CD4-positive, alpha-beta T cell treated with Interleukin-15 for 4 hours (primary cell): ENCODE measurements around the gene MAML1.
"Not testable (repeated sequence)": the region's sequence is repeated elsewhere in the genome, so short reads cannot be mapped to it uniquely, and the experiment has no call there.

Experiments used
- DNase-seq: peaks from one replicate; pipeline ENCODE4 v3.0.0-alpha.2; 2020; ENCODE audit warnings: low spot score

MAML1 gene, protein sequence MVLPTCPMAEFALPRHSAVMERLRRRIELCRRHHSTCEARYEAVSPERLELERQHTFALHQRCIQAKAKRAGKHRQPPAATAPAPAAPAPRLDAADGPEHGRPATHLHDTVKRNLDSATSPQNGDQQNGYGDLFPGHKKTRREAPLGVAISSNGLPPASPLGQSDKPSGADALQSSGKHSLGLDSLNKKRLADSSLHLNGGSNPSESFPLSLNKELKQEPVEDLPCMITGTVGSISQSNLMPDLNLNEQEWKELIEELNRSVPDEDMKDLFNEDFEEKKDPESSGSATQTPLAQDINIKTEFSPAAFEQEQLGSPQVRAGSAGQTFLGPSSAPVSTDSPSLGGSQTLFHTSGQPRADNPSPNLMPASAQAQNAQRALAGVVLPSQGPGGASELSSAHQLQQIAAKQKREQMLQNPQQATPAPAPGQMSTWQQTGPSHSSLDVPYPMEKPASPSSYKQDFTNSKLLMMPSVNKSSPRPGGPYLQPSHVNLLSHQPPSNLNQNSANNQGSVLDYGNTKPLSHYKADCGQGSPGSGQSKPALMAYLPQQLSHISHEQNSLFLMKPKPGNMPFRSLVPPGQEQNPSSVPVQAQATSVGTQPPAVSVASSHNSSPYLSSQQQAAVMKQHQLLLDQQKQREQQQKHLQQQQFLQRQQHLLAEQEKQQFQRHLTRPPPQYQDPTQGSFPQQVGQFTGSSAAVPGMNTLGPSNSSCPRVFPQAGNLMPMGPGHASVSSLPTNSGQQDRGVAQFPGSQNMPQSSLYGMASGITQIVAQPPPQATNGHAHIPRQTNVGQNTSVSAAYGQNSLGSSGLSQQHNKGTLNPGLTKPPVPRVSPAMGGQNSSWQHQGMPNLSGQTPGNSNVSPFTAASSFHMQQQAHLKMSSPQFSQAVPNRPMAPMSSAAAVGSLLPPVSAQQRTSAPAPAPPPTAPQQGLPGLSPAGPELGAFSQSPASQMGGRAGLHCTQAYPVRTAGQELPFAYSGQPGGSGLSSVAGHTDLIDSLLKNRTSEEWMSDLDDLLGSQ

DNA sequence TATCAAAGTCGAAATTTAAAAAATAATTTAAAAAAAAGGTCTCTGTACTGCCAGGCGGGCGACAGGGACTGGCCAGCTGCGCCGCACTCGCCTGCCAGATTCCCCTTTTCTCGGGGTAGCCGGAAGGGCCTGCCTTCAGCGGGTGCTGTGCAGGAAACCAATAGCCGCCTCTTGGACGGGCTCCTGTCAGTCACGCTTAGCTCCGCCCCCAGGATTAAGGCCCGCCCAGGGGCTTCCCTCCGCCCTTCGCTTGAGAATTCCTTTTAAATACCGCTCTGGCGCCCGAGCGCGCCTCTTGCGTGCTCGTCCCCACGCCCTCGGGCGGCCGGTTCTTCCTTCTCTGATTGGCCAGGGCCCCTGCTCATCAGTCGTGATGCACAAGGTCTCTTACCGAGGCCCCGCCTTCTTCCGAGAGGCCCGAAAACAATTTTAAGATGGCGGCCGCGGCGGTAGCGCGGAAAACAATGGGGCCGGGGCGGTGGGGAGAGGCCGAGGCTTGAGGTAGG is at the start of gene MAML1:
TSS of gene MAML1 (plus strand) at position 411 of the 506 bp plus-strand sequence. CDS start 291 bp downstream, outside the sequence.
- DNase-seq = peak; percentile 100

DNA sequence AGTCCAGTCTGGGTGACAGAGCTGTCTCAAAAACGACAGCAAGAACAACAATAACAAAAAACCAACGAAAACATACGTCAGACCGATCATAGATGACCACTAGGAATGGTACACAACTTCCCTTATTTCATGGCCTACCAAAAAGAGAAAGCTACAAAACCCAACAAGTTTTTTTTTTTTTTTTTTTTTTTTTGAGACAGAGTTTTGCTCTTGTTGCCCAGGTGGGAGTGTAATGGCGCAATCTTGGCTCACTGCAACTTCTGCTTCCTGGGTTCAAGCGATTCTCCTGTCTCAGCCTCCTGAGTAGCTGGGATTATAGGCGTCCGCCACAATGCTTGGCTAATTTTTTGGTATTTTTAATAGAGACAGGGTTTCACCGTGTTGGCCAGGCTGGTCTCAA is 43.4 kb upstream of the MAML1 start:
- not testable (repeated sequence) for DNase-seq

DNA sequence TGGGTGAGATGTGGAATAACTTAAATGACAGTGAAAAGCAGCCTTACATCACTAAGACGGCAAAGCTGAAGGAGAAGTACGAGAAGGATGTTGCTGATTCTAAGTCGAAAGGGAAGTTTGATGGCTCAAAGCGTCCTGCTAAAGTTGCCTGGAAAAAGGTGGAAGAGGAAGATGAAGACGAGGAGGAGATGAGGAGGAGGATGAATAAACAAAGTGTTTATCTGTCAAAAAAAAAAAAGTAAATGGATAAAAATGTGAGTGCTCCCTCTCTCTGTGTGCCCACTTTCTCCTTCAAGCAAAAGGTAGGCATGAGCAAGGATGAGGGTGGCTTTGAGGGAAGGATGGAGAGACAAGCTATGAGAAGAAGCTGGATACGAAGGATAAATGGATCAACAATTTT is 38.1 kb upstream of the MAML1 start:
- no peak for DNase-seq

DNA sequence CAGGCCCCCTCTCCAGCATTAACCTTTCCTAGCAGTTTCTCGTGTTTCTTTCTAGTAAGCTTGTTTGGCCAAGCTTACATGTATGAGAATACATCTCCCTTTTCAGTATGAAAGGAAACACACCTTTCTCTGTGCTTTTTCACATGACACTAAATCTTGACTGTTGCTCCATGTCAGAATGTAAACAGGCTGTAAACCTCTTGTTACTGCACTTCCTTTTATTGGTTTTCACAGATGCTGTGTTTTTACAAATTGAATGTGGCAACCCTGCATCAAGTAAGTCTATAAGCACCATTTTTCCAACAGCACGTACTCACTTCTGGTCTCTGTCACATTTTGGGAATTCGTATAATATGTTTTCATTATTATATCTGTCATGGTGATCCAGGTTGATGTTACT is 36.0 kb upstream of the MAML1 start:
- DNase-seq = no peak

DNA sequence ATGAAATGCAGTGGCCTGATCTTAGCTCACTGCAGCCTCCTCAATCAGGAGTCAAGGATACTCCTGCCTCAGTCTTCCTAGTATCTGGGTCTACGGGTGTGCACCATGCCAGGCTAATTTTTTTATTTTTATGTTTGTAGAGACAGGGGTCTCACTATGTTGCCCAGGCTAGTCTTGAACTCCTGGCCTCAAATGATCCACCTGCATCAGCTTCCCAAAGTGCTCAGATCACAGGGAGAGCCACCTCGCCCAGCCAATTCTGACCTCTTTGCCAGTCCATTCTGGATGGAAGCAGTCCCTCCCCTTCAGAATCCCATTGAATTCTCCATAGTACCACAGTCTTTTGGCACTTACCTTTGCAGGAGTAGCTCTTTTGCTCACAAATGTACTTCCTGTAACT is 35.5 kb upstream of the MAML1 start:
- DNase-seq = no peak

DNA sequence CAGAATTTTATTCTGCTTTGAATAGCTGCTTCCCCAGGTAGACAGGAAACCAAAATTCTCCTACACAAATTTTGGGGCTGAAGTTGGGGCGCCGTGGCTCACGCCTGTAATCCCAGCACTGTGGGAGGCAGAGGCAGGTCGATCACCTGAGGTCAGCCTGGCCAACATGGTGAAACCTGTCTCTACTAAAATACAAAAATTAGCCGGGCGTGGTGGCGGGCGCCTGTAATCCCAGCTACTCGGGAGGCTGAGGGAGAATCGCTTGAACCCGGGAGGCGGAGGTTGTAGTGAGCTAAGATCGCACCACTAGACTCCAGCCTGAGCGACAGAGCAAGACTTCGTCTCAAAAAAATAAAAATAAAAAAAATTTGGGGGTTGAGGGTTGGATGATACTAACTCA is 35.1 kb upstream of the MAML1 start:
- not testable (repeated sequence) for DNase-seq

DNA sequence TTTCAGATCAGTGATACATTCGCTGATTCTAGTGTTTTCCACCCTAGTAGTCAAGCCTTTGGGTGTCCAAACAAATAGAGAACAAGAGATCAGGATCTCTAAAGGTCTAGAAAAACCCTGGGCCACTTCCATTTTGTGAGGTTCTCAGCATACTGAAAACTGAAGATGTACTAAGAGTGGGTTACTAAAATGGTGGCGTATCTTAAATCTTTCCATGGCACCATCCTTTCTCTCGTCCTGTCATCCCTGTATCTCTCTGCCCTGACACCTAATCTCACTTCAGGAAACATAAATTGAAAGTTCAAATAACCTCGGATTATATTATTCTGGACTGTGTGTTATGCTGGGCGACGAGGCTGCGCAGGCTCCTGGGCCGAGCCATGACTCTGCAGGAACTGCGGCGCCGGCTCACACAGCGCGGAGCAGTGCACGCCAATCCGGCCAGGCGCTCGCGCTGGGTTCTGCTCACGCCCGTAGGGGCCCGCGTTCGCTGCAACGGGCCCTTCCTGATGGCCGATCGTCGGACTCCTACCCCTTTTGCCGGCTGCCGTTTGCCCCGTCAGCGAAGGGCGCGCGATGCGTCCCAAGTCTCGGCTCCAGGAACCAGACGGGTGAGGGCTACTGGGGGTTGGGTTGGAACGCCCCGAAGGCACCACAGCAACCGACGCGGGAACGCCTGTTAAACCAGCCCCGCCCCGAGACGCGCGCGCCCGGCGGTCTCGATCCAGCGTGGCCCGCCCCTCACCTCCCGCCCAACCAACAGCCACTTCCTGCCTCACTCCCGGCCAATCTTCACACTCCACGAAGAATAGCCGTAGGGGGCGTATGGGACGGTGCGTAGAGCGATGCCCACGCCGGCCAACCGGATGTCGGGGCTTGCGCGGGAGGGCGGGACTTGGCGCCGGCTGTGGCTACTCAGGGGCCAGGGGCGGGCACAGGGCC is 34.4 kb upstream of the MAML1 start:
- peak; percentile 99 for DNase-seq

DNA sequence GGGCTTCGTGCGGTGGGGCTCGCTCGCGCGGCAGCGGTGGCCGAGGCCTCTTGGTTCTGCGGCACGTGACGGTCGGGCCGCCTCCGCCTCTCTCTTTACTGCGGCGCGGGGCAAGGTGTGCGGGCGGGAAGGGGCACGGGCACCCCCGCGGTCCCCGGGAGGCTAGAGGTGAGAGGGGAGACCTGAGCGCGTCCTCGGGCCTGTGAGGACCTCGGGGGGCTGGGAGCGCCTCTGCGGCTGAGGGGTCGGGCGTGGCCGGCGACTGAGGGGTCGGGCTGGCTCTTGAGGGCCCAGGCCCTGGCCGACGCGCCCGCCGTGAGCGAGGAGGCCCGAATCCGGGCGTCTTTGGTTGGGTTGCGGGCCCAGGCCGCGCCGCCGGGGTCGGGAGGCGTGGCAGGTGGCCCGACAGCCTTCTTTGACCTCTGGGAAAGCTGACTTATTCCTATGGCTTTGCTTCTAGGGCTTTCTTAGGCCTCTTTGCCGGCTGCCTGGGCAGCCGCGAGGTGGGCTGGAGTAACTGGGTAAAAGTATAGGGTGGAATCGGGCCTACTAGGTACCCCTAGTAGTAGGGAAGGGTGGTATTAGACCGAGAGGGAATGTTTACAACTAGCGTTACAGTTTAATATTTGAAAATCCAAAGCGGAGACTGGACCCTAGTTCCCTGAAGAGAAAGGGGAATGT is 33.5 kb upstream of the MAML1 start, which contains the start of gene CANX:
TSS of gene CANX (plus strand) at position 33 of the 681 bp plus-strand sequence. CDS start 6,715 bp downstream, outside the sequence.
- peak; percentile 14 for DNase-seq

DNA sequence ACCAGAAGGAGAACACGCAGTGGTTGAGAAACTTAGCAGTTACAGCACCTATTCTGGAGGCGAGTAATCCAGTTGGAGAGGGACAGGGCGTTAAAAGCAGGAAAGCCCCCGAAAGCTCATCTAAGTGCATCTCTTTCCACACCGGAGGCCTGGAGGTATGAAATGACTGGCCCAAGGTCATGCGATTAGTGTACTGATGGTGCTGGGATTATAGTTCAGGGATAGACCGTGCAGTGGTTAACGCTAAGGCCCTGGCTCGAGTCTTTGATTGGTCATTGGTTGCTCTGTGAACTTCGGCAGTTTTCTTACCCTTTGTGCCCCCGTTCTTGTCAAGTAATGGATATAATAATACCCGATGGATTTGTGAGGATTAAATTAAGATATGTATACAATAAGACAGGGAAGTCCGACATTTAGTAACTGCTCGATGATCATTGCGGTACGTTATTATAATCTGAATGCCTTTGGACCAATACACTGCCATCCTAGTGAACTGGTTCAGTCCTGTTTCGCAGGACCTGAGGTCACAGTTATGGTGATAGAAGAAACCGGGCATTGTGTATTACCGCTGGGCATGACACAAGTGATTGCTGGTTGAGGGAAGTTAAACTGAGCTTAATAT is 32.9 kb upstream of the MAML1 start:
- DNase-seq = peak; percentile 19

DNA sequence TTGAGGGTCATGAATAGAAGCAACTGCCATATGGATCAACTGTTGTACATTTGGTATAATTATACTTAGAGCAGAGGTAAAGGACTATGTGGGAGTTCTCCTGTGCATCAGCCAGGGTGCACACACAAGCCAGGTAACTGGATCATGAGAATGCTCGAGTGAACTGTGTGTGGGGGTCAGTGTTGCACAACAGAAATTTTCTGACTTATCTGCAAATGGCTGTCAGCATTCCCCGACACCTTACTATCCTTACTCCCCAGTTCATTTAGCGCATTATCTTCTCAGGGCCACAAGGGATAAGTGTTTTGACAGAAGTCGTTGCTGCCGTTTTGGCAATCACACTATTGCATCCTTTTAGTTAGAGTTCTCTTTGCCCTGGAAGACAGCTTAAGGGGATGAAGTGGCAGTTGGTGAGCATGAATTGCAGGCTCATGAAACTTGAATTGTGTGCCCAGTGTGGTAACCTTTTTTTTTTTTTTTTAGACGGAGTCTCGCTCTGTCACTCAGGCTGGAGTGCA is 32.2 kb upstream of the MAML1 start:
- DNase-seq = no peak

DNA sequence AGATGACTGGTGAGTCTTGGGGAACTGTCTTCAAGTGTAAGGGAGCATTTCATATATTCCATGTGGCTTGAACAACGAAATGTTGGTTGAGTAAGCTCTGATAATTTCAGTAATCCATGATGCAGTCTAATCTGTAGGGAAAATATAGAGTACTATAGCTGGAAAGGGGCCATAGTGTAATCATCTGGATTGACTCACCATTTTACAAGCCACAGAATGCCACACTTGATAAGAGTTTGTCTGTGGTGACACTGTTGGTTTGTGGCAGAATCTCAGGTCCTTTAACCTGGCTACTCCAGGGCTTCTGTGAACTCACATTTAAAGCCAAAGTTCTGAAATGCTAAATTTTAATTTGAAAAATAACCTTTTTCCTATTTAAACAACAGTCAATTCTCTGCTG is 16.3 kb upstream of the MAML1 start:
- DNase-seq = no peak

DNA sequence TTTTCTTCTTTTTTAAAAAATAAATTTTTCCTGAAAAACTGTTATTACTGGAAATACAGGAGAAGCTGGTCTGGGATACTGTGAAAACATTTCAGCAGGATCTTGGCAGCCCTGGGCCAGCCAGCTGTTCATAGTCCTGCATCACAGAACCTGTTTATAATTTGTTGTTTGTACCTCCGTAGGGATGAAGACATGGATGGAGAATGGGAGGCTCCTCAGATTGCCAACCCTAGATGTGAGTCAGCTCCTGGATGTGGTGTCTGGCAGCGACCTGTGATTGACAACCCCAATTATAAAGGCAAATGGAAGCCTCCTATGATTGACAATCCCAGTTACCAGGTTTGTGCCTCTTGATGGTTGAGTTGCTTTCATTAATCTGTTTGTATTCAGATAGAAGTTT is 12.4 kb upstream of the MAML1 start:
- no peak for DNase-seq

DNA sequence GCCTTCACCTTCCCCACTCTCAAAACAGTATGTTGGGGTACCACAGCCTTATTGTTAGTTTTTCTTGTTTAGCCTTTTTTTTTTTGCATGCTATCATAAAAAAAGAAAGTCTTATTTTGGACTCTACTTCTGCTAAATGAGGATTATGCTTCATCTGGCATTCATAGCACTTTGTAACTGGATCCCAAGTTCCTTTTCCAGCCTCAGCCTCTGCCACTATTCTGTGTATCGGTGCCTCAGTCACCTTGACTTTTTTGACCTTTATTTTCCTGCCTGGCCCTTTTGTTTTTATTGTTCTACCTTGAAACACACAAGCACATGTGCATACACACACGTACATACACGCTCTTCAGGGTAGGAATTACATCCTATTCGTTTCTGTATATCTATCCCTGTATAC is 8.5 kb upstream of the MAML1 start:
- DNase-seq = no peak

DNA sequence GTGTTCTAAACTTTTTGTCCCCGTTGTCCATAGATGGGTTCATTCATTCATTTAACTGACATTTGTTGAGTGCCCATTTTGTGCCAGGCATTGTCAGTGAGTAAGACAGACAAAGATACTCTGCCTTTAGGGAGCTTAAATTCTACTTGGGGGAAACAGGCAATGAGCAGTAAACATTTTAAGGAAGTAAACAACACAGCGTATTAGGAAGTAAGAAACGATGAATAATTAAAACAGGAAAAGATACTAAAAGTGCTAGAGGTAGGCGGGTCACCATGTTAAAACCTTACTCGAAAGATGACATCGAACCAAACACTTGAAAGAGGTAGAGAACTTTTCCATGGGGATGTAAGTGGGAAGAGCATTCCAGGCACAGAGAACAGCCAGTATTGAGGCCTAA is 5.5 kb upstream of the MAML1 start:
- DNase-seq = no peak

DNA sequence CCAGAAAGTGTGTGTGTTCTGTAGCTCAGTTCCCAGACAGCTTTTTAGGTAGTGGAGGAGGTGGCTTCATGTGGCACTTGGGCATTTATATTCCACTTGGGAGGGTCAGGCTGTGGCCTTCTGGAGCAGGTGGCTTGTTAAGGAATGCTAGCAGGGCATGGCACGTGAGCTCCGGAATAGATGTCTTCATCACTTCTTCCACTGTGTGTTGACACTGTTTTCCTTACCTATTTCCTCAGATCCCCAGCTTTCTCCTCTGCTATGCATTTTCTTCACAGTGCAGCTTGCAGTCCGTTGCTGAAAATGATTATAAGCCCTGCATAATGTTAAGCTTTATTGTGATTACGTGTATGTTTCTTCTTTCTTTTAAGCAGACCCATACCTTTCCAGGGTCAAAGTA is 3.3 kb upstream of the MAML1 start:
- DNase-seq = no peak

DNA sequence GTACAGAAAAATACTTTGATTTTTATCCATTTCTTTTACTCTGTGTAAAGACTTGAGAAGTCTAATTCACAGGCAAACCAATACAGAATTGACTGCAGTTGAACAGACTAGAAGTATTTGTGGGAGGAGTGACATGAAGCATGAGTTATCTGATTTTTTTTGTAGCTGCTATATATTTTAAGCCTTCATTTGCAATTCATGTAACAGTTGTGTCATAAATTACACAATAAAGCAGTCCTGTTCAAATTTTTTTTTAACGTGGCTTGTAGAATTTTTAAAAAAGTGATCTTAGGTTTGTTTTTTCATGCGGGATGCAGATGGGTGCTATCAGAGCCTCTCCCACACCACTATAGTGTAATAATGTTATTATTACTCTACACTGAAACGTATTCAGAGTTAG is 2.9 kb upstream of the MAML1 start:
- no peak for DNase-seq

DNA sequence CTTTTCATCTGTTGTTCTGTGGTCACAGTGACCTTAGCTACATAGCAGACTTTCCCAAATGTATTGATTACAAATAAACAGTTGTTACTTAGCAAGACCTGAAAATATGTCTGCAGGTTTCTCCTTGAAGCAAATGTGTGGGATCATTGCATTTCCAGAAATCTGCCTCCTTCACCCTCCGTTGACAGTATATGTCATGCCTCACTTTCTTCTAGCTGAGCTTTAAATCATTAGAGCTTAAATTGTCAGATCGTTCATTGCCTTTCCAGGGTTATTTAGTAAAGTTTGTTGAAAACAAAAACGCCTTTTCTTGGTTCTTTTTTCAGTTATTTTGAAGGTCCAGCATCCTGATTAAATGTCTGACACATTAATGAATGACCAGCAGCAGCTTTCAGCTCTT is 2.3 kb upstream of the MAML1 start:
- DNase-seq = no peak

DNA sequence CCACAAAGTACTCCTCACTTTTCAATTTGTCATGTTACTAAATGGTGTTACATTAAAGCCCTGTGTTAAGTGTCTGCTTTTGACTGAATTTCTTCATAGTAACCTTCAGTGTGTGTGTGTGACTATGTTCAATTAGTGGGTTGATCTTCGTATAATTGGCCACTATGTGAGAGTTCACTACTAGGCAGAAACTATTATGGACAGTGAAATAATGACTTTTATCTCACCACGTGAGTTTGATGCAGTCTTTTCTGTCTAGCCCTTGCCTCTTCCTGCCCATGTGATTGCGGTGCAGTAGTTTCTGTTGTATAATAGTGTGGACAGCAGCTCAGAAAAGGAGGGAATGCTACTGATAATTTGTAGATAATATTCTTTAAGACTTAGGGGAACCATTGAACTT is 1.8 kb upstream of the MAML1 start:
- DNase-seq = no peak

DNA sequence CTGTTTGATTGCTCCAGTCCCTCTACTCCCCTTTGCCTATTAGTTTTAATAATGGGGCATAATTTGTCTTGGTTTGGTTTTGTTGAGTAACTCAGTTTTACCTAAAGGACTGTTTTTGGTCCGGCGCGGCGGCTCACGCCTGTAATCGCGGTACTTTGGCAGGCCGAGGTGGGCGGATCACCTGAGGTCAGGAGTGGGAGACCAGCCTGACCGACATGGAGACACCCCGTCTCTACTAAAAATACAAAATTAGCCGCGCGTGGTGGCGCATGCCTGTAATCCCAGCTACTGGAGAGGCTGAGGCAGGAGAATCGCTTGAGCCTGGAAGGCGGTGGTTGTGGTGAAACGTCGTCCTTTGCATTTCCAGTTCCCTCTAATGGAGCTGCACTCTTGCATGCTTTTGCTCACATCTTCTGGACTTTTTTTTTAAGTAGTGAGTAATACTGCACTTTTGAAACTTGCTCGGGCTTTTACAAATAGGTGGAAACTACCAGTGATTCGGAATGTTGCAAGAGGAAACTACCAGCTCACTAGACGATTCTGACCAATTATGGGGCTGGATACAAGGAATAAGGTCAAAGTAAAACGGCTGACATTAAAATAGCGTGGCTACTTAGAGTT is 721 bp upstream of the MAML1 start:
- no peak for DNase-seq
